HUES48 (cell line): ENCODE data around the gene FOXO6.

ENCODE experiments used
- H3K27ac ChIP-seq: one replicate; pipeline ENCODE4 v1.7.0; 2013; ENCODE audit warnings: low read depth, low read length, inconsistent platforms
- H3K27me3 ChIP-seq: 2 replicates; pipeline ENCODE4 v1.6.1; 2013; ENCODE audit warnings: mild to moderate bottlenecking, low read length; ENCODE audit not compliant: control insufficient read depth, insufficient read depth
- H3K36me3 ChIP-seq: 2 replicates; pipeline ENCODE4 v1.6.1; 2013; ENCODE audit warnings: low read length; ENCODE audit not compliant: control insufficient read depth, insufficient read depth
- H3K4me1 ChIP-seq: 2 replicates; pipeline ENCODE4 v1.6.1; 2013; ENCODE audit warnings: mild to moderate bottlenecking, low read length; ENCODE audit not compliant: control insufficient read depth, insufficient read depth
- H3K4me3 ChIP-seq: 2 replicates; pipeline ENCODE4 v1.5.1; 2013; ENCODE audit warnings: mild to moderate bottlenecking, low read depth, low read length
- H3K9ac ChIP-seq: 2 replicates; pipeline ENCODE4 v1.6.1; 2013; ENCODE audit warnings: mild to moderate bottlenecking, low read depth, low read length, moderate library complexity
- H3K9me3 ChIP-seq: 2 replicates; pipeline ENCODE4 v1.6.1; 2013; ENCODE audit warnings: low read length; ENCODE audit not compliant: control insufficient read depth, insufficient read depth

FOXO6 gene

GRCh38 chr1:41342774-41343355 lies 18.4 kb upstream of the FOXO6 start:
- H3K4me3 ChIP-seq: no peak overlapping the region
- H3K36me3 ChIP-seq: no peaks in the 10 kb centered on the region
- no peak overlapping the region for H3K9ac ChIP-seq
- H3K27me3 ChIP-seq: peaks cover 10% of the 10 kb centered on the region; the same call in 1 of the 2 replicates
- peaks cover 2% of the 10 kb centered on the region; the same call in 1 of the 2 replicates for H3K4me1 ChIP-seq
- H3K27ac ChIP-seq: no peak overlapping the region
- no peaks in the 10 kb centered on the region for H3K9me3 ChIP-seq

GRCh38 chr1:41343790-41344699 lies 17.2 kb upstream of the FOXO6 start:
- no peaks in the 10 kb centered on the region for H3K36me3 ChIP-seq
- peaks cover 2% of the 10 kb centered on the region; the same call in 1 of the 2 replicates for H3K4me1 ChIP-seq
- H3K27me3 ChIP-seq: peaks cover 10% of the 10 kb centered on the region; the same call in 1 of the 2 replicates
- no peak overlapping the region for H3K27ac ChIP-seq
- H3K9ac ChIP-seq: no peak overlapping the region
- no peaks in the 10 kb centered on the region for H3K9me3 ChIP-seq
- no peak overlapping the region for H3K4me3 ChIP-seq

DNA sequence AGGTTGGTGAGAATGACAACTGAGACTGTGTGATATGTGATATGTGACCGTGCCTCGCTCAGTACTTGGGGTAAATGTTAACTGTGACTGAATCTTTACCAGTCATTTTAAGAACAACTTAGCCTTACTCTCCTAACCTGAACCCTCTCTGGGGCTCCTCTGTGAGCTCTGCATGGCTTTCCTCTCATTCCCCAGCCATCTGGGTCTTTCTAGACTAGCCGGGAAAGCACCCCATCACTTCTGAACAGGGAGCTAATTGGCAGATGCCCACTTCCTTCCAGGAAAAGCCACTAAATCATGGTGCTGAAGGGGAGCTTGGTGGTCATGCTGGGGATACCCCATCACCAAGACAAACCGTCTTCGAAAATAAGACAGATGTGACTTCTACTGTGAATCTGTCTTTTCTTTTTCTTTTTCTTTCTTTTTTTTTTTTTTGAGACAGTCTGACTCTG lies 16.5 kb upstream of the FOXO6 start:
- Histone ChIP-seq H3K36me3 (no peaks in the 10 kb centered on the region), H3K4me3 (no peak overlapping the region), H3K27me3 (peaks cover 10% of the 10 kb centered on the region; the same call in 1 of the 2 replicates), H3K4me1 (peaks cover 2% of the 10 kb centered on the region; the same call in 1 of the 2 replicates), H3K9ac (no peak overlapping the region), H3K9me3 (no peaks in the 10 kb centered on the region), H3K27ac (no peak overlapping the region)

DNA sequence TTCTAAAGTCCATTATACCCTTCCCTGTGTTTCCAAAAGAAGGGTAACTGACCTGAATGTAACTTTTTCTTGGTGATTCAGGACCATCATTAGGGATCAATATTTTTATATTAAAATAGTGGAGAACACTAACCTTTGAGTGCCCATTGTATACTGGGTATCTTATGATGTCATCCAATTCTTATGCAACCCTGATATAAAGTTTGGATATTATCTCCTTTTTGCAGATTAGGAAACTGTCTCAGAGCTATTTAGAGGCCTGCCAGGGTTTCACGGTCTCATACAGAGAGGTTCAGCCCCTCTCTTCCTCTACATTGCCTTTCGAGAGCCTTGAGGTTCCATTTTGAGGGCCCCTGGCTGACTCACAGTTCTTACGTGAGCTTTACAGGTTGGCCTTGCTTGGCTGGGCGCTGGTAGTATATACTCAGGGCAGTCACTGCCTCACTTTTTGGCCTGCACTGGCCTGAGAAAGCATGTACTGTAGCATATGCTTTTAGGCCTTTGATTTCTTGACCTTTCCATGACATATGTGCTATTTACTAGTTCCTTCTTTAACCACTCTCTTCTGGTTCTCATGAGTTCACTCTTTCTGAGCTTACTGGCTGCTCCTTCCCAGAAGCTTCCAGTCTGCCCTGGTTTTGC lies 15.7 kb upstream of the FOXO6 start:
- no peaks in the 10 kb centered on the region for H3K9me3 ChIP-seq

DNA sequence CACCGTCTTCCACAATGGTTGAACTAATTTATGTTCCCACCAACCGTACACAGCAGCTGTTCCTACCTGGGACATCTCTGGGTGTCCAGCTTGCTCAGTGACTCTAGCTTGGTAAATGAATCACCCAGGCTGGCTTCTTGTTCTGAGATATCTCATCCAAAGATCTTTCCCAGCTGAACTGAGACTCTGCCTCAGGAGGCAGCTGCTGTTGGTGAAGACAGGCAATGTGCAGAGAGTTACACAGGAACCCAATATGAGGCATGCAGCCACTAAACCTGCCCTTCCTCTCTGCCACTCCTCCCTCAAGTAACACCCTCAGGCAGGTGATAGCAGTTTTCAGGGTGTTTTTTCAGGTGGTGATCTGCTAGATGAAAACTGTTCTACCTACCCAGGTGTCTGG lies 14.0 kb upstream of the FOXO6 start:
- no peak overlapping the region for H3K27ac ChIP-seq
- H3K4me1 ChIP-seq: no peaks in the 10 kb centered on the region
- H3K9me3 ChIP-seq: no peaks in the 10 kb centered on the region
- no peak overlapping the region for H3K9ac ChIP-seq
- peaks cover 10% of the 10 kb centered on the region; the same call in 1 of the 2 replicates for H3K27me3 ChIP-seq
- H3K4me3 ChIP-seq: no peak overlapping the region
- H3K36me3 ChIP-seq: no peaks in the 10 kb centered on the region

More for the DNA sequence above, 15.7 kb upstream of the FOXO6 start:
- no peak overlapping the region for H3K27ac ChIP-seq
- H3K4me1 ChIP-seq: peaks cover 2% of the 10 kb centered on the region; the same call in 1 of the 2 replicates
- H3K27me3 ChIP-seq: peaks cover 10% of the 10 kb centered on the region; the same call in 1 of the 2 replicates
- no peak overlapping the region for H3K9ac ChIP-seq
- H3K4me3 ChIP-seq: no peak overlapping the region
- no peaks in the 10 kb centered on the region for H3K36me3 ChIP-seq

- H3K4me3 ChIP-seq: no peak overlapping the region
- no peaks in the 10 kb centered on the region for H3K9me3 ChIP-seq
- H3K4me1 ChIP-seq: no peaks in the 10 kb centered on the region
- peaks cover 6% of the 10 kb centered on the region; the same call in 1 of the 2 replicates for H3K27me3 ChIP-seq
- no peaks in the 10 kb centered on the region for H3K36me3 ChIP-seq
- no peak overlapping the region for H3K27ac ChIP-seq
- no peak overlapping the region for H3K9ac ChIP-seq
Measured at GRCh38 chr1:41348394-41348793, 12.8 kb upstream of the FOXO6 start.

GRCh38 chr1:41349361-41350054 lies 11.7 kb upstream of the FOXO6 start:
- Histone ChIP-seq H3K9ac (no peak overlapping the region), H3K27ac (no peak overlapping the region), H3K4me3 (no peak overlapping the region), H3K36me3 (no peaks in the 10 kb centered on the region), H3K4me1 (no peaks in the 10 kb centered on the region), H3K9me3 (no peaks in the 10 kb centered on the region), H3K27me3 (0 out of 2 replicates have a peak, but pooled peaks cover under 1% of the 10 kb centered on the region)

DNA sequence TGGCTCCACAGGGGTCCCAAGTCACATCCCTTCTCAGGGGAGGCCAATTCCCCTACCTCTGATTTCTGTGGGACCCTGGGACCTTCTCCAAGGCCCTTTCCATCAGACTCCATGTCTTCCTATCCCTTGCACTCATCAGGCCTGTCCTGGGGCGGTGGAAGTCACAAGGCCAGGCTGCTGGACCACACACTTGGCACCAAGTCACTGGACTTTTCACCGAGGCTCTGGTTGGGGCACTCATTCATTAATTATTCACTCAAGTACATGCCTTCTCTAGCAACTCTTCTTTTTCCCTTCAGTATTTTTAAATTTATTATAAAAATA lies 11.2 kb upstream of the FOXO6 start:
- Histone ChIP-seq H3K36me3 (no peaks in the 10 kb centered on the region), H3K27ac (no peak overlapping the region), H3K27me3 (no peaks in the 10 kb centered on the region), H3K4me3 (no peak overlapping the region), H3K9ac (no peak overlapping the region), H3K9me3 (no peaks in the 10 kb centered on the region), H3K4me1 (no peaks in the 10 kb centered on the region)

- Histone ChIP-seq H3K4me1 (no peaks in the 10 kb centered on the region), H3K9me3 (no peaks in the 10 kb centered on the region), H3K27me3 (no peaks in the 10 kb centered on the region), H3K27ac (no peak overlapping the region), H3K9ac (no peak overlapping the region), H3K4me3 (no peak overlapping the region), H3K36me3 (no peaks in the 10 kb centered on the region)
Measured at GRCh38 chr1:41351262-41352151, 9.7 kb upstream of the FOXO6 start.

GRCh38 chr1:41353744-41354143 lies 7.5 kb upstream of the FOXO6 start:
- Histone ChIP-seq H3K9ac (no peak overlapping the region), H3K27ac (no peak overlapping the region), H3K36me3 (no peaks in the 10 kb centered on the region), H3K4me1 (peaks cover 12% of the 10 kb centered on the region), H3K27me3 (peaks cover 9% of the 10 kb centered on the region; the same call in 1 of the 2 replicates), H3K9me3 (no peaks in the 10 kb centered on the region), H3K4me3 (no peak overlapping the region)
